SK-N-MC (cell line): Measurements from ENCODE around the gene MRPS18C.

Source experiments
- EZH2 ChIP-seq: fragments of 200-600 bp; sonication (generic); IDR thresholded peaks from one replicate; pipeline ENCODE4 v1.6.1; 2017; ENCODE audit warnings: antibody characterized with exemption
- FOXP2 ChIP-seq: optimal IDR thresholded peaks from 2 replicates; pipeline ENCODE3; 2011; ENCODE audit warnings: mild to moderate bottlenecking, moderate library complexity; ENCODE audit not compliant: insufficient read depth; ENCODE audit errors: extremely low read length, control extremely low read depth
- POLR2AphosphoS5 ChIP-seq: IDR thresholded peaks from 2 replicates; pipeline ENCODE4 v1.6.1; 2012; ENCODE audit warnings: mild to moderate bottlenecking, low read depth, low read length, borderline replicate concordance

GRCh38 chr4:83504996-83505395 is 49.1 kb downstream of the MRPS18C start:
- no peak for TF ChIP-seq POLR2AphosphoS5
- no peak for TF ChIP-seq EZH2
- TF ChIP-seq FOXP2: no peak
